Upper lobe of left lung (tissue), 4 donors: ENCODE measurements around the gene PDSS2.

Experiments used
- EP300 ChIP-seq, 4 donors: sonication (generic); formaldehyde crosslinking; IDR thresholded peaks; one replicate each; pipeline ENCODE4 v1.5.1; 2017; ENCODE audit warnings: antibody characterized with exemption in 4 of 4, control low read depth in 2 of 4
- POLR2A ChIP-seq, 4 donors: fragments of 450-650 bp; IDR thresholded peaks; one replicate each; pipeline ENCODE4 v1.5.1; 2016 to 2017; ENCODE audit warnings: antibody characterized with exemption in 4 of 4, mild to moderate bottlenecking in 2 of 4
- TF ChIP-seq, protein P1 (sequence below), 6 experiments: fragments of 450-650 bp in 4 of 6; fragments of 200-600 bp in 2 of 6; sonication (generic) in 2 of 6; IDR thresholded peaks; one replicate each; pipeline ENCODE4 v1.5.1; 2016 to 2019; ENCODE audit warnings: antibody characterized with exemption in 6 of 6

DNA sequence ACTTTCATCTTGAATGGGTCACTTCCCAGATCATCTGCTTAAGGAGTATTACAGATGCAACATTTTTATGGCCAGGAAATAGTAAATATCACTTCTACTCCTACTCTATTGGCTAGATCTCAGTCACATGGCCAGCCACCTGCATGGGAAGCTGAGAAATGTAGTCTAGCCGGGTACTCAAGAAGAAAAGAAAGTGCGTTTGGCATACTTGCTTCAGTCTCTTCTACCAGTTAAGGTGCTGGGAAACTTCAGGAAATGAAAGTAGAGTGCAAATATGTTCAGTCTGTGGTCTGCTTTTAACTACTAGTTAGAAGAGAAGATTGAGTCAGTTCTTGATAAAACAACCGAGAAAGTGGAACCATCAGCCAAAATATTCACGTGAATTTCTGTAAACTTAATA is 129.2 kb downstream of the PDSS2 start:
- TF ChIP-seq POLR2A (IDR thresholded peaks at IDR 0.05) (no peak), EP300 (IDR thresholded peaks at IDR 0.05) (peak in 1 of 4 donors; percentile 6)
- TF ChIP-seq, protein P1, sequence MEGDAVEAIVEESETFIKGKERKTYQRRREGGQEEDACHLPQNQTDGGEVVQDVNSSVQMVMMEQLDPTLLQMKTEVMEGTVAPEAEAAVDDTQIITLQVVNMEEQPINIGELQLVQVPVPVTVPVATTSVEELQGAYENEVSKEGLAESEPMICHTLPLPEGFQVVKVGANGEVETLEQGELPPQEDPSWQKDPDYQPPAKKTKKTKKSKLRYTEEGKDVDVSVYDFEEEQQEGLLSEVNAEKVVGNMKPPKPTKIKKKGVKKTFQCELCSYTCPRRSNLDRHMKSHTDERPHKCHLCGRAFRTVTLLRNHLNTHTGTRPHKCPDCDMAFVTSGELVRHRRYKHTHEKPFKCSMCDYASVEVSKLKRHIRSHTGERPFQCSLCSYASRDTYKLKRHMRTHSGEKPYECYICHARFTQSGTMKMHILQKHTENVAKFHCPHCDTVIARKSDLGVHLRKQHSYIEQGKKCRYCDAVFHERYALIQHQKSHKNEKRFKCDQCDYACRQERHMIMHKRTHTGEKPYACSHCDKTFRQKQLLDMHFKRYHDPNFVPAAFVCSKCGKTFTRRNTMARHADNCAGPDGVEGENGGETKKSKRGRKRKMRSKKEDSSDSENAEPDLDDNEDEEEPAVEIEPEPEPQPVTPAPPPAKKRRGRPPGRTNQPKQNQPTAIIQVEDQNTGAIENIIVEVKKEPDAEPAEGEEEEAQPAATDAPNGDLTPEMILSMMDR (IDR thresholded peaks at IDR 0.05): no peak
